ENCODE measurements around the gene IMPG1. TPM values are rescaled to one million over a fixed set of nuclear protein-coding genes. Genes with fewer than 3 reads are reported as not detected.

The IMPG1 gene

GRCh38 chr6:75882734-75883133 is 189.7 kb downstream of the IMPG1 start:
- no peaks in the 10 kb centered on the region for H3K27me3 ChIP-seq (ENCODE audit: control insufficient read depth, insufficient read depth, low read length)
- no peaks in the 10 kb centered on the region for H3K9me3 ChIP-seq (replicated peaks; ENCODE audit: low read length)
- H3K36me3 ChIP-seq (ENCODE audit: insufficient read depth, low read length) = no peaks in the 10 kb centered on the region

GRCh38 chr6:75880305-75880704 is 192.2 kb downstream of the IMPG1 start:
- H3K27me3 ChIP-seq (ENCODE audit: control insufficient read depth, insufficient read depth, low read length) = no peaks in the 10 kb centered on the region
- no peak overlapping the region for H3K4me3 ChIP-seq (ENCODE audit: low read length)
- peaks cover 11% of the 10 kb centered on the region for H3K4me1 ChIP-seq (ENCODE audit: control insufficient read depth, insufficient read depth, low read length)
- H3K4me2 ChIP-seq (ENCODE audit: low read length) = no peak overlapping the region
- H3K36me3 ChIP-seq (ENCODE audit: insufficient read depth, low read length) = no peaks in the 10 kb centered on the region
- H3K9ac ChIP-seq (ENCODE audit: low read depth, low read length) = no peak overlapping the region
- H3K9me3 ChIP-seq (replicated peaks; ENCODE audit: low read length) = no peaks in the 10 kb centered on the region

More at GRCh38 chr6:75882734-75883133, 189.7 kb downstream of the IMPG1 start:
- no peak overlapping the region for H3K9ac ChIP-seq (ENCODE audit: low read depth, low read length)
- no peak overlapping the region for H3K4me2 ChIP-seq (ENCODE audit: low read length)
- H3K4me3 ChIP-seq (ENCODE audit: low read length) = no peak overlapping the region
- H3K4me1 ChIP-seq (ENCODE audit: control insufficient read depth, insufficient read depth, low read length) = peaks cover 11% of the 10 kb centered on the region

- H3K9ac ChIP-seq (ENCODE audit: low read depth, low read length) = no peak overlapping the region
- H3K4me2 ChIP-seq (ENCODE audit: low read length) = no peak overlapping the region
- no peak overlapping the region for H3K4me3 ChIP-seq (ENCODE audit: low read length)
- H3K36me3 ChIP-seq (ENCODE audit: insufficient read depth, low read length) = peaks cover 3% of the 10 kb centered on the region
- no peaks in the 10 kb centered on the region for H3K4me1 ChIP-seq (ENCODE audit: control insufficient read depth, insufficient read depth, low read length)
- H3K9me3 ChIP-seq (replicated peaks; ENCODE audit: low read length) = no peaks in the 10 kb centered on the region
- H3K27me3 ChIP-seq (ENCODE audit: control insufficient read depth, insufficient read depth, low read length) = no peaks in the 10 kb centered on the region
Measured at GRCh38 chr6:75876152-75876551, 196.3 kb downstream of the IMPG1 start.

GRCh38 chr6:75874224-75874623 is 198.2 kb downstream of the IMPG1 start:
- Histone ChIP-seq H3K9ac (ENCODE audit: low read depth, low read length) (no peak overlapping the region), H3K9me3 (replicated peaks; ENCODE audit: low read length) (no peaks in the 10 kb centered on the region), H3K4me3 (ENCODE audit: low read length) (no peak overlapping the region), H3K36me3 (ENCODE audit: insufficient read depth, low read length) (peaks cover 3% of the 10 kb centered on the region), H3K4me1 (ENCODE audit: control insufficient read depth, insufficient read depth, low read length) (peaks cover 3% of the 10 kb centered on the region), H3K4me2 (ENCODE audit: low read length) (no peak overlapping the region), H3K27me3 (ENCODE audit: control insufficient read depth, insufficient read depth, low read length) (no peaks in the 10 kb centered on the region)

Small RNAs within 50 kb of the gene (small RNA-seq; reads per million reads assigned to genes)
- gene RF00019 (not detected), gene RNU6-248P (not detected)

Data from skeletal muscle satellite cell (primary cell).